ENCODE measurements around the gene GBGT1.

DNA sequence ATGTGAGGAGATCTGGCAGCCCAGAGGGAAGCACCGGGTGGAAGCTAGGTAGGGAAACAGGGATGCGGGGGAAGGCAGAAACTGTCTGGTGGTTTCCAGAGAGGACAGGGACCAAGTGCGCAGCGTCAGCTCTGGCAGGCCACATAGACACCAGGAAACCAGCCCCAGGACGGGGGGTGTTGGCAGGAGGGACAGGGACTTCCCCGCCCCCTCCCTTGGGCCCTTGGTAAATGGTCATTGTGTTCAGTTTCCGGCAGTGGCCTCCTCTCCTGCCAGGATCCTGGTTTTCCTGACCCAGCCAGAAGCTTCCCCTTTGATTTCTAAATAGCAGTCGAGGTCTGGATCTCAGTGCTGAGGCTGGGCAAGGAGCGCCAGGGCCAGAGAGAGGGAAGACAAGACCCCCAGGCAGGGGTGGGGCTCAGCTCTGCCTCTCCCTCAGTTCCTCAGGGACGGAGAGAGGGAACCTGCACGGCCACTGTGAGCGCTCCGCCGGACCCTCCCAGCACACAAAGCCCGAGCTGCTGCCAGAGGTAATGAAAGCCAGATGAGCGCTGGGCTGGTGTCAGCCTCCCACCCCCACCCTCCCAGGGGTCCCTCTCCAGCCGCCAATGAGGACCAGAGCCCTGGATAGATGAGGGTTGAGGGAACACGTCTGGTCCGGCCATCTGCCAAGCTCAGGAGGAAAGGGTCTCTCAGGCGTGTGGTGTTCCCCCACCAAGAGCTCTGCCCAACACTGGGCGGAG lies 44.4 kb downstream of the GBGT1 start:
- TF ChIP-seq CTCF (IDR thresholded peaks at IDR 0.05) (no peak), EZH2 (IDR thresholded peaks at IDR 0.05; ENCODE audit: borderline replicate concordance, insufficient read depth, low read depth, low read length, poor library complexity, severe bottlenecking) (no peak)

All from B cell (primary cell).